Kidney epithelial cell (primary cell): ENCODE results near the gene SLA2. TPM values are rescaled to one million over a fixed set of nuclear protein-coding genes. Genes with fewer than 3 reads are reported as not detected.

Source experiments
- DNase-seq: peaks from one replicate; pipeline ENCODE4 v3.0.0-alpha.2; 2010; ENCODE audit warnings: low read depth
- H3K27me3 ChIP-seq: 2 replicates; pipeline ENCODE4 v1.6.0; 2011; ENCODE audit warnings: low read length; ENCODE audit not compliant: control insufficient read depth, insufficient read depth
- H3K36me3 ChIP-seq: 2 replicates; pipeline ENCODE4 v1.5.1; 2011; ENCODE audit warnings: low read length; ENCODE audit not compliant: control insufficient read depth, insufficient read depth
- H3K4me3 ChIP-seq: 2 replicates; pipeline ENCODE4 v1.5.1; 2011; ENCODE audit warnings: low read depth, mild to moderate bottlenecking, control low read depth, low read length
- CTCF ChIP-seq: IDR thresholded peaks from 2 replicates; pipeline ENCODE4 v1.5.1; 2011; ENCODE audit warnings: mild to moderate bottlenecking, moderate library complexity, low read length, control low read depth, inconsistent platforms; ENCODE audit not compliant: insufficient read depth, poor library complexity, severe bottlenecking
- total RNA-seq: library from RNA; depleted of rRNA; stranded (reverse); fragments of >200 nt; gene quantifications from 2 replicates; pipeline ENCODE4 v1.2.3, GENCODE V29; 2015

SLA2 gene
- total RNA-seq, 1 donor from 2014 or later: 0.08 TPM

GRCh38 chr20:36624068-36624943, 21.7 kb downstream of the SLA2 start:
- Histone ChIP-seq H3K4me3 (no peak overlapping the region), H3K27me3 (no peaks in the 10 kb centered on the region), H3K36me3 (no peaks in the 10 kb centered on the region)
- TF ChIP-seq CTCF: no peak
- no peak for DNase-seq

- no peak for TF ChIP-seq CTCF
- no peak for DNase-seq
- no peak overlapping the region for H3K4me3 ChIP-seq
- no peaks in the 10 kb centered on the region for H3K36me3 ChIP-seq
- H3K27me3 ChIP-seq: no peaks in the 10 kb centered on the region
Measured at GRCh38 chr20:36623444-36623843, 22.6 kb downstream of the SLA2 start.

GRCh38 chr20:36620917-36621316, 25.1 kb downstream of the SLA2 start:
- no peak overlapping the region for H3K4me3 ChIP-seq
- H3K36me3 ChIP-seq: no peaks in the 10 kb centered on the region
- no peaks in the 10 kb centered on the region for H3K27me3 ChIP-seq
- DNase-seq: no peak
- TF ChIP-seq CTCF: no peak

- Histone ChIP-seq H3K4me3 (no peak overlapping the region), H3K27me3 (no peaks in the 10 kb centered on the region), H3K36me3 (peaks cover 2% of the 10 kb centered on the region)
- DNase-seq: no peak
- TF ChIP-seq CTCF: no peak
Measured at GRCh38 chr20:36614781-36615557, 31.0 kb downstream of the SLA2 start.

GRCh38 chr20:36613974-36614373, 32.0 kb downstream of the SLA2 start:
- H3K27me3 ChIP-seq: no peaks in the 10 kb centered on the region
- no peak for TF ChIP-seq CTCF
- DNase-seq: no peak
- H3K36me3 ChIP-seq: peaks cover 4% of the 10 kb centered on the region
- no peak overlapping the region for H3K4me3 ChIP-seq
